H9 (cell line): ENCODE measurements around the gene DDOST. TPM values are rescaled to one million over a fixed set of nuclear protein-coding genes. Genes with fewer than 3 reads are reported as not detected.

Experiments
- DNase-seq: peaks from one replicate; pipeline ENCODE4 v3.0.0-alpha.2; 2017
- H2AFZ ChIP-seq: one replicate; pipeline ENCODE4 v1.6.1; 2013; ENCODE audit warnings: mild to moderate bottlenecking, low read length, control low read depth, moderate library complexity
- H2AK5ac ChIP-seq: 2 replicates; pipeline ENCODE4 v1.6.1; 2013; ENCODE audit warnings: low read length, control low read depth, mixed read lengths; ENCODE audit not compliant: insufficient read length
- H2BK120ac ChIP-seq: one replicate; pipeline ENCODE4 v1.6.1; 2013; ENCODE audit warnings: low read depth, mild to moderate bottlenecking, low read length, control low read depth, inconsistent platforms; ENCODE audit not compliant: poor library complexity, severe bottlenecking
- H2BK12ac ChIP-seq: 2 replicates; pipeline ENCODE4 v1.6.1; 2013; ENCODE audit warnings: low read length, control low read depth, mixed read lengths, low read depth; ENCODE audit not compliant: insufficient read length
- H2BK15ac ChIP-seq: 2 replicates; pipeline ENCODE4 v1.6.1; 2013; ENCODE audit warnings: low read depth, low read length, control low read depth
- H2BK20ac ChIP-seq: one replicate; pipeline ENCODE4 v1.6.1; 2013; ENCODE audit warnings: low read depth, mild to moderate bottlenecking, low read length, control low read depth, inconsistent platforms; ENCODE audit not compliant: poor library complexity, severe bottlenecking
- H2BK5ac ChIP-seq: 2 replicates; pipeline ENCODE4 v1.6.1; 2013; ENCODE audit warnings: low read length, control low read depth, mixed read lengths; ENCODE audit not compliant: insufficient read length
- H3K14ac ChIP-seq: 2 replicates; pipeline ENCODE4 v1.6.1; 2013; ENCODE audit warnings: low read length, control low read depth; ENCODE audit not compliant: insufficient read depth
- H3K18ac ChIP-seq: 2 replicates; pipeline ENCODE4 v1.6.1; 2013; ENCODE audit warnings: low read depth, mild to moderate bottlenecking, mixed read lengths, low read length, control low read depth; ENCODE audit not compliant: insufficient read length
- H3K23ac ChIP-seq: 2 replicates; pipeline ENCODE4 v1.6.1; 2013; ENCODE audit warnings: low read length, control low read depth, mixed read lengths, low read depth; ENCODE audit not compliant: insufficient read length
- H3K23me2 ChIP-seq: 2 replicates; pipeline ENCODE4 v1.6.1; 2013; ENCODE audit warnings: low read depth, mild to moderate bottlenecking, mixed read lengths, low read length, control low read depth; ENCODE audit not compliant: insufficient read length, poor library complexity, severe bottlenecking
- H3K27ac ChIP-seq: 2 replicates; pipeline ENCODE4 v1.5.1; 2013; ENCODE audit warnings: low read length, control low read depth, mixed read lengths, low read depth; ENCODE audit not compliant: insufficient read length
- H3K27me3 ChIP-seq: 2 replicates; pipeline ENCODE4 v1.6.1; 2013; ENCODE audit warnings: low read length, control low read depth, inconsistent platforms; ENCODE audit not compliant: insufficient read depth
- H3K4ac ChIP-seq: 2 replicates; pipeline ENCODE4 v1.6.1; 2013; ENCODE audit warnings: low read depth, mild to moderate bottlenecking, control low read depth, inconsistent platforms, low read length, moderate library complexity
- H3K4me1 ChIP-seq: 2 replicates; pipeline ENCODE4 v1.6.1; 2013; ENCODE audit warnings: low read length, control low read depth, inconsistent platforms; ENCODE audit not compliant: insufficient read depth
- H3K4me2 ChIP-seq: 2 replicates; pipeline ENCODE4 v1.6.1; 2013; ENCODE audit warnings: low read length, control low read depth, mixed read lengths; ENCODE audit not compliant: insufficient read length, insufficient read depth
- H3K56ac ChIP-seq: 2 replicates; pipeline ENCODE4 v1.6.1; 2013; ENCODE audit warnings: low read depth, mild to moderate bottlenecking, mixed read lengths, low read length, control low read depth; ENCODE audit not compliant: insufficient read length
- H3K79me1 ChIP-seq: 2 replicates; pipeline ENCODE4 v1.6.1; 2013; ENCODE audit warnings: low read depth, mild to moderate bottlenecking, moderate library complexity, low read length, control low read depth, inconsistent platforms; ENCODE audit not compliant: insufficient read depth, poor library complexity, severe bottlenecking
- H3K79me2 ChIP-seq: 2 replicates; pipeline ENCODE4 v1.6.1; 2013; ENCODE audit warnings: low read length, control low read depth, inconsistent platforms; ENCODE audit not compliant: insufficient read depth
- H3K9ac ChIP-seq: 2 replicates; pipeline ENCODE4 v1.6.1; 2013; ENCODE audit warnings: low read length, control low read depth, mixed read lengths; ENCODE audit not compliant: insufficient read length; ENCODE audit errors: extremely low read depth
- H3K9me3 ChIP-seq: one replicate; pipeline ENCODE4 v1.6.1; 2013; ENCODE audit warnings: low read depth, low read length, inconsistent platforms; ENCODE audit not compliant: control insufficient read depth
- H3T11ph ChIP-seq: one replicate; pipeline ENCODE4 v1.6.1; 2013; ENCODE audit warnings: mild to moderate bottlenecking, low read length, control low read depth, inconsistent platforms
- H4K20me1 ChIP-seq: one replicate; pipeline ENCODE4 v1.6.1; 2013; ENCODE audit not compliant: control insufficient read depth, insufficient read length, insufficient read depth
- H4K5ac ChIP-seq: 2 replicates; pipeline ENCODE4 v1.6.1; 2013; ENCODE audit warnings: low read depth, mild to moderate bottlenecking, mixed read lengths, low read length, control low read depth; ENCODE audit not compliant: insufficient read length
- H4K8ac ChIP-seq: replicated peaks from 2 replicates; pipeline ENCODE4 v1.6.1; 2013; ENCODE audit warnings: low read length, control low read depth, mixed read lengths, low read depth; ENCODE audit not compliant: insufficient read length
- H4K91ac ChIP-seq: 2 replicates; pipeline ENCODE4 v1.6.1; 2013; ENCODE audit warnings: low read depth, mild to moderate bottlenecking, moderate library complexity, mixed read lengths, low read length, control low read depth; ENCODE audit not compliant: insufficient read length
- H3K27ac Mint-ChIP-seq, 3 experiments: 2 replicates in 2 of 3; 3 replicates in 1 of 3; pipeline ENCODE4 v1.8.0; 2020 to 2021; ENCODE audit warnings: mixed read lengths in 3 of 3, mild to moderate bottlenecking in 1 of 3, moderate library complexity in 1 of 3
- H3K27me3 Mint-ChIP-seq: 2 replicates; pipeline ENCODE4 v1.8.0; 2021; ENCODE audit warnings: low read depth, mild to moderate bottlenecking, moderate library complexity, mixed read lengths
- H3K36me3 Mint-ChIP-seq, 3 experiments: 2 replicates in 2 of 3; 3 replicates in 1 of 3; pipeline ENCODE4 v1.8.0; 2020 to 2021; ENCODE audit warnings: low read depth in 3 of 3, mixed read lengths in 3 of 3; ENCODE audit not compliant: insufficient read depth in 1 of 3
- H3K4me1 Mint-ChIP-seq, 2 experiments: 2 replicates each; pipeline ENCODE4 v1.8.0; 2020; ENCODE audit warnings: mixed read lengths in 2 of 2
- H3K4me3 Mint-ChIP-seq, 2 experiments: 2 replicates in 1 of 2; 3 replicates in 1 of 2; pipeline ENCODE4 v1.8.0; 2020 to 2021; ENCODE audit warnings: mild to moderate bottlenecking in 2 of 2, mixed read lengths in 2 of 2, moderate library complexity in 1 of 2
- H3K9me3 Mint-ChIP-seq, 2 experiments: 2 replicates in 1 of 2; 3 replicates in 1 of 2; pipeline ENCODE4 v1.8.0; 2020; ENCODE audit warnings: mild to moderate bottlenecking in 2 of 2, mixed read lengths in 2 of 2, moderate library complexity in 1 of 2
- WGBS: extraction: QIAGEN DNeasy Blood & Tissue Kit; methylation state at CpG from one replicate; pipeline ENCODE4 v1.1.7; 2013; ENCODE audit warnings: missing lambda C conversion rate, low lambda C conversion rate, mixed read lengths; ENCODE audit not compliant: insufficient read length; ENCODE audit errors: extremely low coverage; 5-methylcytosine and 5-hydroxymethylcytosine counted together
- total RNA-seq: library from RNA; stranded (reverse); gene quantifications from 2 replicates; pipeline ENCODE4 v1.2.1, GENCODE V29; 2021
- TF ChIP-seq, protein P1 (sequence below): fragments of 200-600 bp; sonication (generic); conservative IDR thresholded peaks from 3 replicates; pipeline ENCODE4 v1.8.0; 2021; ENCODE audit warnings: antibody characterized with exemption, mild to moderate bottlenecking

The DDOST gene
- total RNA-seq, 1 experiment from 2014 or later: 255 TPM

- Histone ChIP-seq H3K56ac (no peak overlapping the region), H4K20me1 (no peaks in the 10 kb centered on the region), H3K9ac (no peak overlapping the region), H3K14ac (no peak overlapping the region), H2BK120ac (no peak overlapping the region), H3K79me1 (no peaks in the 10 kb centered on the region), H4K5ac (no peak overlapping the region), H3K4me1 (no peaks in the 10 kb centered on the region), H2AK5ac (no peak overlapping the region), H2BK12ac (no peak overlapping the region), H4K8ac (no peak overlapping the region), H2AFZ (no peak overlapping the region), H3K23me2 (peaks cover 10% of the 10 kb centered on the region), H3K4me2 (no peak overlapping the region), H2BK5ac (no peak overlapping the region), H3K18ac (no peak overlapping the region), H3K79me2 (no peaks in the 10 kb centered on the region), H4K91ac (no peak overlapping the region), H3K23ac (no peak overlapping the region), H3K27me3 (no peaks in the 10 kb centered on the region), H3T11ph (no peak overlapping the region), H3K4ac (no peak overlapping the region), H3K9me3 (no peaks in the 10 kb centered on the region), H2BK20ac (no peak overlapping the region), H2BK15ac (no peak overlapping the region), H3K27ac (no peak overlapping the region)
- H3K4me1 Mint-ChIP-seq: peaks cover 9 to 17% of the 10 kb centered on the region in 2 experiments; a peak in 3 of 4 replicates
- no CpG with 5 or more reads among the region's 10 CpGs for WGBS
- peaks cover 11% of the 10 kb centered on the region for H3K27me3 Mint-ChIP-seq
- H3K4me3 Mint-ChIP-seq: peak overlapping the region in 1 of 2 experiments; percentile 35; a peak in 1 of 5 replicates
- H3K9me3 Mint-ChIP-seq: no peaks in the 10 kb centered on the region
- DNase-seq: no peak
- H3K36me3 Mint-ChIP-seq: peaks cover 0 to 2% (median 0%) of the 10 kb centered on the region in 3 experiments; a peak in 1 of 7 replicates
- TF ChIP-seq, protein P1, sequence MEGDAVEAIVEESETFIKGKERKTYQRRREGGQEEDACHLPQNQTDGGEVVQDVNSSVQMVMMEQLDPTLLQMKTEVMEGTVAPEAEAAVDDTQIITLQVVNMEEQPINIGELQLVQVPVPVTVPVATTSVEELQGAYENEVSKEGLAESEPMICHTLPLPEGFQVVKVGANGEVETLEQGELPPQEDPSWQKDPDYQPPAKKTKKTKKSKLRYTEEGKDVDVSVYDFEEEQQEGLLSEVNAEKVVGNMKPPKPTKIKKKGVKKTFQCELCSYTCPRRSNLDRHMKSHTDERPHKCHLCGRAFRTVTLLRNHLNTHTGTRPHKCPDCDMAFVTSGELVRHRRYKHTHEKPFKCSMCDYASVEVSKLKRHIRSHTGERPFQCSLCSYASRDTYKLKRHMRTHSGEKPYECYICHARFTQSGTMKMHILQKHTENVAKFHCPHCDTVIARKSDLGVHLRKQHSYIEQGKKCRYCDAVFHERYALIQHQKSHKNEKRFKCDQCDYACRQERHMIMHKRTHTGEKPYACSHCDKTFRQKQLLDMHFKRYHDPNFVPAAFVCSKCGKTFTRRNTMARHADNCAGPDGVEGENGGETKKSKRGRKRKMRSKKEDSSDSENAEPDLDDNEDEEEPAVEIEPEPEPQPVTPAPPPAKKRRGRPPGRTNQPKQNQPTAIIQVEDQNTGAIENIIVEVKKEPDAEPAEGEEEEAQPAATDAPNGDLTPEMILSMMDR: no peak
- H3K27ac Mint-ChIP-seq: peak overlapping the region in 1 of 3 experiments; percentile 19; a peak in 1 of 7 replicates
Observed at GRCh38 chr1:20695515-20695914, 34.3 kb upstream of the DDOST start.
